Retinal pigment epithelial cell (primary cell): ENCODE measurements around the gene UST.

Experiments used
- DNase-seq: peaks from one replicate; pipeline ENCODE4 v3.0.0-alpha.2; 2010; ENCODE audit warnings: low read depth
- H3K4me3 ChIP-seq: 2 replicates; pipeline ENCODE4 v1.5.1; 2011; ENCODE audit warnings: mild to moderate bottlenecking, low read length, control low read depth, moderate library complexity
- TF ChIP-seq, protein P1 (sequence below): conservative IDR thresholded peaks from 2 replicates; pipeline ENCODE4 v1.5.1; 2011; ENCODE audit warnings: low read depth, low read length, control low read depth, inconsistent platforms

The UST gene

DNA sequence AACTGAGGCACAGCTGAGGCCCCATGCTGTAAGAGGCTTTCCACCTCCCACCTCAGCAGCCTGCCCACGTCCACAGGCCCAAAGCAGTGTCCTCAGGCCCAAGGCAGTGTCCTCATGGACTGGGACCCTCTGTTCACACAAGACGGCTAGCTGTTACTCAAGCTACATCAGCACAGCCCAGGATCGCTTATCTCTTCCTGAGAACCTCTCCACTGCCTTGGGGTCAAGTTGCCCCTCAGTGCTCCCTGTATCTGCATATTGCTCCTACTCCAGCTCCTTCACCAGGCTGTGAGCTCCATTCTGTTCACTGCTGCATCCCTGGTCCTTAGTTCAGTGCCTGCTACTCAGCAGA is 361.9 kb downstream of the UST start:
- TF ChIP-seq, protein P1, sequence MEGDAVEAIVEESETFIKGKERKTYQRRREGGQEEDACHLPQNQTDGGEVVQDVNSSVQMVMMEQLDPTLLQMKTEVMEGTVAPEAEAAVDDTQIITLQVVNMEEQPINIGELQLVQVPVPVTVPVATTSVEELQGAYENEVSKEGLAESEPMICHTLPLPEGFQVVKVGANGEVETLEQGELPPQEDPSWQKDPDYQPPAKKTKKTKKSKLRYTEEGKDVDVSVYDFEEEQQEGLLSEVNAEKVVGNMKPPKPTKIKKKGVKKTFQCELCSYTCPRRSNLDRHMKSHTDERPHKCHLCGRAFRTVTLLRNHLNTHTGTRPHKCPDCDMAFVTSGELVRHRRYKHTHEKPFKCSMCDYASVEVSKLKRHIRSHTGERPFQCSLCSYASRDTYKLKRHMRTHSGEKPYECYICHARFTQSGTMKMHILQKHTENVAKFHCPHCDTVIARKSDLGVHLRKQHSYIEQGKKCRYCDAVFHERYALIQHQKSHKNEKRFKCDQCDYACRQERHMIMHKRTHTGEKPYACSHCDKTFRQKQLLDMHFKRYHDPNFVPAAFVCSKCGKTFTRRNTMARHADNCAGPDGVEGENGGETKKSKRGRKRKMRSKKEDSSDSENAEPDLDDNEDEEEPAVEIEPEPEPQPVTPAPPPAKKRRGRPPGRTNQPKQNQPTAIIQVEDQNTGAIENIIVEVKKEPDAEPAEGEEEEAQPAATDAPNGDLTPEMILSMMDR = no peak
- no peak for DNase-seq
- no peak overlapping the region for H3K4me3 ChIP-seq

DNA sequence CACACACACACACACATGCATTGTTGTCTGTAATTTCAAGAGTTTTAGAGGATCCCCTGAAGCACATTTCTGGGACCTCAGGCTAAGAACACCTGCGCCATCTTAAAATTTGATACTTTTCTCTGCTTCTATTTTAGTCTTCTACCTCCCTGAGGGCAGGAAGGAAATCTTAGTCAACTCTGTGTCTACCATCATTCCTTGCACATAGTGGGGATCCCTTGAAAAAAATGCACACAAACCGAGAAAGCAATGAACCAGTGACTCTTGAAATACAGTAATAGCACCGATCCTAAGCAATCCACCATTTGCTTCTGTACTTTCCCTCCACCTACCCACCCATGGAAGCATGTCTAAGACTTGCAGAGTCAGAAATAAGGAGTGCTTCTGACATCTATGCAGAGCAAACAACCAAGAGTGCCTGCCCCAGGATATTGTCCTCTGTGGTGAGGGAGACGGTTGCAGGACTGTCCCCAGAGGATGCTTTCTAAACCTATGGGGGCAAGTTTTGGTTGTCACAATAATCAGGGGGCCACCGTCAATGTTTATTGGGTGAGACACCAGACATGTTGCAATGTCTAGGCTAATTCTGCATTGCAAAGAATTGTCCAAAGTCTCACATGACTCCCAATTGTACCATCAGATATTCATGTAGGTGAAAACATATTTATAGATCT is 362.7 kb downstream of the UST start:
- H3K4me3 ChIP-seq = no peak overlapping the region
- TF ChIP-seq, protein P1 = no peak
- no peak for DNase-seq

DNA sequence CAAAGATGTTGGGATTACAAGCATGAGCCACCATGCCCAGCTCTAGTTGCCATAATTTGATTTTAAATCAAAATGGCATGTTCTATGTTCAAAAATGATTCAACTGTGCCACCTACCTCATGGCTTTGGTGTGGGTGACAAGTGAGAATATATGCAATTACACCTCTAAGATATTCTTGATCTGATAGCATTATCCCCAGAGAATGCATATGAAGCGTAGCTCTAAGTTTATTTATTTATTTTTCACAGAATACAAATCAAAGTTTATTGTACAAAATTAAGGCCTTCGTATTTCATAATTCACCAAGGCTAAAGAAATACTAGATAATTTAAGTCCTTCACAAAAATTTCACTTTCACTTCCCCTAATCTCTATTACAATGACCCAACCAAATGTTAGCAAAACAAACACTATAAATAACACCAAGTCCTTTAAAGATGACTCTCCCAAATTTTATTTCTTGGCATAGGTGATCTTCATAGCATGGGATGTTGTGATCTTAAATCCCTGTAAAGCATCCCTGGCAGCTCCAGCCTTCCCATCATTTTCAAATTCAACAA is 364.8 kb downstream of the UST start:
- TF ChIP-seq, protein P1 = no peak
- no peak for DNase-seq
- no peak overlapping the region for H3K4me3 ChIP-seq

DNA sequence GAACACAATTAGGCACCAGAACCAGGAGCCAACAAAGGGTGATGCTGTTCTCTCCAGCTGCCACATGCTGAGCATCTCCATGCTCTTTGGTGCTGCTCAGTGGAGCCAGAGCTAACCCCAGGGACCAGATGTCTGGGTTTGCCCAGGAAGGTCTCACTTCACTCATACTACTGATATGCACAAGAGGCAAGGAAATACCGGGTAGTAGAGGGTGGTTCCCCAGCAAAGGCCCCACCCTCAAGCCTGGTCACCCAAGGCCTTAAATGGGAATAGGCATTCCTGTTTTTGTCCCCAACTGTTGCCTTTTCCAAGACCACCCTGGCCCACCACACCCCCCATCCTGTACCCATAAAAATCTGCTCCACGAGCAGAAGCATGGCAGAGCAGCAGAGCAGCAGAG is 366.1 kb downstream of the UST start:
- no peak for DNase-seq
- TF ChIP-seq, protein P1 = no peak

DNA sequence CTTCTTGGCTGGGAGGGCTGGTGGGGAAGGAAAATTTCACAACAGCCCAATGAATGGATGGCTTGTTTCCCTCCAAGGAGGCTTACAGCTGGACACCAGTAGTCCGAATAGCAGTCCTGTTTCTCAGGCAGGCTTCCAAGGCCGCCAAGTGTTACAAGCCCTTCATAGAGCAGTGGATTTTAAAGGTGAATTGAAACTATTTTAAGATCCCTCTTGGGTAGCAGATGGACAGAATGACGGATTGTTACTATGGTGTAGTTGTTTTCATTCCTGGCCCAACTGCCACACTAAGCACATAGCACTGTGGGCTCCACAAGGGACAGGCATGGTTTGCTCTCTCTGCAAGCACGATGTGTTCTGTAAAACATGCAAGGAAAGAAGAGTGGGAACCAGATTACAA is 367.3 kb downstream of the UST start:
- no peak for DNase-seq
- TF ChIP-seq, protein P1 = no peak
- H3K4me3 ChIP-seq = no peak overlapping the region

More for the DNA sequence above, 366.1 kb downstream of the UST start:
- H3K4me3 ChIP-seq = no peak overlapping the region

DNA sequence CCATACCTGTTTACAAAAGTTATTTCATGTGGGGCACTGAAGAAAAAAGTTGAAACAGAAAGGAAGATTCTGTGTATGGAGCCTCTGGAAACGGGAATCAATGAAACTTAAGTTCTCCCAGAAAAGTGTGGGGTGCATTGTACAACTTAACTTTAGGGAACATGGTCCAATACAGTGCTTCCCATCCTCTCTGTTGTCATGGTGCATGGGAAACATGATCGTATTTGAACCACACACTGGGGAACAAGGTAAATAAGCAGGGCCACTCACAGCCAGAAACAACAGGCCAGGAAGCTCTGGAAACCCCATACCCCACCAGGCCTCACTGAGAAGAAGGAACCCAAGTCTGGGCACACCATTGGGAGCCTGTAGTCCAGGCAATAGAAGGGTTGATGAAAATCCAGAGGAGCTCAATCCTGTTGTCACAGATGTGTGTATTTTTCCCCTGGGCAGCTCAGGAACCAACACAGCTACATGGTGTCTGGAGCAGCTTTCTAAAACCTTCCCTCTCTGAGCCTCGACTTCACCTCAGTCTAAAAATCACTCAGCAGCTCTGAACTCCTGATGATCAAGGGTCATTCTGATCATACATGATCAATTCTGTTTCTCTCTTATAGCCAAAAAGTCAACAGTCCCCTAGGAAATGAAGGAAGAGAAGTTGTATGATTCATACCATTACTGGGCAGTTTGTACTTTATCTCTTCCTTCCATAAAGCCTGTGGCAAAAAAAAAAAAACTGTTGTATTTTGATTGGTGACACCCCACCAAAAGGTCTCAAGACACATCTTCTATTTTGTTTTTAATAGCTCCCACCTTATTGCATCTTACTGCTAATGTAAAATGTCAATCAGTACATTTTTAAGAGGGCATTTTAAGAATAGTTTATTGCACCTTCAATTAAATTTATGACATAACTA is 372.2 kb downstream of the UST start:
- no peak overlapping the region for H3K4me3 ChIP-seq
- TF ChIP-seq, protein P1 = no peak
- DNase-seq = no peak
